GM12865 (cell line): Measurements from ENCODE around the gene YARS1.

Source experiments
- DNase-seq: peaks from one replicate; pipeline ENCODE4 v3.0.0; 2010; ENCODE audit warnings: low read depth
- H3K4me3 ChIP-seq: 2 replicates; pipeline ENCODE4 v1.5.1; 2011; ENCODE audit warnings: mild to moderate bottlenecking, low read depth, low read length, control low read depth
- TF ChIP-seq, protein P1 (sequence below): IDR thresholded peaks from 2 replicates; pipeline ENCODE4 v1.5.1; 2011; ENCODE audit warnings: low read length, control low read depth, low read depth, inconsistent platforms; ENCODE audit not compliant: insufficient read depth; ENCODE audit errors: missing control alignments

YARS1 gene

DNA sequence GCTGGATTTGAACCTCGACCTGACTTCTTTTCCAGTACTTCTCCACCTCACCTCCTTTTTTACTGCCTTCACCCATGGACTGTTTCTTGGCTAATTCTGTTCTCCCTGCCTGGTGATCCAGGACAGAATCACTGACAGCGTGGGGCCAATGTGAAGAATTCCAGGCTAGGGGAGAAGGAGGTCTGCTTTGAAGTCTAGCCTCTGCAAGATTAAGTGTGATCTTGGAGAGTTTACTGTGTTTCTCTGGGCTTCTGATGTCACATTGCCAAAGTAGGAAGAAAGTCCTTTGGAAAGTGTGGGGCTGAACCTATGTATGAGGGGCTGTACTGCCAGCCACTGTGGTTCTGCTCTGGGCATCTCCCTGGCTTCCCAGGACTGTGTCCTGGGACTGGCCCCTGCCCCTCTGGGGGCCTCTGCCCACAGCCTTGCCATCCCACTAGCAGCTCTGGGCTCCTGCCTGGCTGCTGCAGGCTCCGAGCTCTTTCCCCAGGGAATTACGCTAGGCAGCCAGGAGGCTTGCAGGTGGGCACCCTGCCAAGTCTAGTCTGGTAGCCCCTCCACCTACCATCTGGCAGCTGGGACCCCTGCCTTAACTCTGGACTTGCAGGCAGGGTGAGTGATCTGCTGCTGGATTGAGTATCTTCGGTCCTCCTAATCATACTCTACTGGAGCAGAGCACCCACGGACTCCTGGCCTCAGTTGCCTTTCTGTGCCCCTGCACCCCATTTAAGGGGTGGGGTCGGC, 52.2 kb downstream of the YARS1 start:
- TF ChIP-seq, protein P1, sequence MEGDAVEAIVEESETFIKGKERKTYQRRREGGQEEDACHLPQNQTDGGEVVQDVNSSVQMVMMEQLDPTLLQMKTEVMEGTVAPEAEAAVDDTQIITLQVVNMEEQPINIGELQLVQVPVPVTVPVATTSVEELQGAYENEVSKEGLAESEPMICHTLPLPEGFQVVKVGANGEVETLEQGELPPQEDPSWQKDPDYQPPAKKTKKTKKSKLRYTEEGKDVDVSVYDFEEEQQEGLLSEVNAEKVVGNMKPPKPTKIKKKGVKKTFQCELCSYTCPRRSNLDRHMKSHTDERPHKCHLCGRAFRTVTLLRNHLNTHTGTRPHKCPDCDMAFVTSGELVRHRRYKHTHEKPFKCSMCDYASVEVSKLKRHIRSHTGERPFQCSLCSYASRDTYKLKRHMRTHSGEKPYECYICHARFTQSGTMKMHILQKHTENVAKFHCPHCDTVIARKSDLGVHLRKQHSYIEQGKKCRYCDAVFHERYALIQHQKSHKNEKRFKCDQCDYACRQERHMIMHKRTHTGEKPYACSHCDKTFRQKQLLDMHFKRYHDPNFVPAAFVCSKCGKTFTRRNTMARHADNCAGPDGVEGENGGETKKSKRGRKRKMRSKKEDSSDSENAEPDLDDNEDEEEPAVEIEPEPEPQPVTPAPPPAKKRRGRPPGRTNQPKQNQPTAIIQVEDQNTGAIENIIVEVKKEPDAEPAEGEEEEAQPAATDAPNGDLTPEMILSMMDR, result no peak
- no peak overlapping the region for H3K4me3 ChIP-seq
- no peak for DNase-seq

DNA sequence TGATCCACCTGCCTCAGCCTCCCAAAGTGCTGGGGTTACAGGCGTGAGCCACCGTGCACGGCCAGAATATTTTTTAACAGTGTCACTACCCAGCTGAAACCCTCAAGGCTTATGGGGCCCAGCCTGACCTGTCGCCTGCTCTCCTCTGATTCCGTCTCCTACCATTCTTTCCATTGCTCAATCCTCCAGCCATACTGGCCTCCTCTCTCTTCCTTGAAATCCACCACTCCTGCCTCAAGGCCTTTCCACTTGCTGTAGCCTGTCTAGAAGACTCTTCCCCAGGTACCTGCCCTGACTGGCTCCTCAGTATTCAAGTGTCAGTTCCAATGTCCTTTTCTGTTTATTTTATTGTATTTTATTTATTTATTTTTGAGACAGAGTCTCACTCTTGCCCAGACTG, 53.9 kb downstream of the YARS1 start:
- DNase-seq, result no peak

DNA sequence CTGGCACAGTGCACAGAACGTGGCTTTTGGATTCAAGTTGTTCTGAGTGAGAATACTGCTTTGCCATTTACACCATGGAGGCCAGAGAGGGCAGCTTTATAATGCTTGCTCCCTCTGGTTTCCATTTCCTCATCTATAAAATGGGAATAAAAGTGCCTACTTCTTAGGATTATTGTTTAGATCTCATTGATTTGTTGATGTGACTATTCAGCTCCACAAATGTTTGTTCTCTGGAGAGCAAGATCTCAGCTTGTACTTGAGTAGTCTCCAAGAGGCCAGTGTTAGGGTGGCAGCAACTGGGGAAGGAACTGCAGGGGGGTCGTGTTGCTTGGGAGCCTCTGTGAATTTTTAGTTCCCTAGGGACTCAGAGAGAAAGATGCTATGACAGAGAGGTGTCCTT, 55.2 kb downstream of the YARS1 start:
- no peak for DNase-seq
- H3K4me3 ChIP-seq, result no peak overlapping the region
- TF ChIP-seq, protein P1, result no peak

More for the DNA sequence above, 53.9 kb downstream of the YARS1 start:
- TF ChIP-seq, protein P1, result no peak
- H3K4me3 ChIP-seq, result no peak overlapping the region

DNA sequence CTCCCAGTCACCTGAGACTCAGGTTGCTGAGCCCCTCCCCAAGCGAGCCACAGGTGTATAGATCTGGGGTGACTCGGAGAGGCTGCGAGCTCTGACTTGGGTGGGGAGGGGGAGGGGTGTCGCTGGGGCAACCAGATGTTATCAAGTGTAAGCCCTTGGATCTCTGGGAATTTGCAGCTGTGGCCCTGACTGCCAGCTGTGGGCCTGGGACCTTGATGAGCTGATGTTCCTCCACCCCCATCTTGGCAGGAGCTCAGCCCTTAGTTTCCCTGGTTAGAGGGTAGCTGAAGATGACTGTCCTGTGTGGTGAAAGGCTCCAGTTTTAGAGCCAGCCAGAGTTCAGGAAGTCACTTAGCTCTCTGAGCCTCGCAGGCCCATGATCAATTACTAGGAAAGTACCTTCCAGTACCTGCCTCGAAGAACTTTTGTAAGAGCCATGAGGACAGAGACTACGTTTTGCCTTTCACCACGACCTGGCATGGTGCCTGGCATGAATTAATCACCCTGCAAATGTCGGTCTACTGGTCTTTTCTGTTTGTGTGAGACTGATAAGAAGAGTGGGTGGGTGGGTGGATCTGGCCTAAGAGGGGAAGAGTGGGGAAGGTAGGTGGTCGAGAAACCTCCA, 55.8 kb downstream of the YARS1 start:
- H3K4me3 ChIP-seq, result no peak overlapping the region
- TF ChIP-seq, protein P1, result no peak
- peak; percentile 55 for DNase-seq

DNA sequence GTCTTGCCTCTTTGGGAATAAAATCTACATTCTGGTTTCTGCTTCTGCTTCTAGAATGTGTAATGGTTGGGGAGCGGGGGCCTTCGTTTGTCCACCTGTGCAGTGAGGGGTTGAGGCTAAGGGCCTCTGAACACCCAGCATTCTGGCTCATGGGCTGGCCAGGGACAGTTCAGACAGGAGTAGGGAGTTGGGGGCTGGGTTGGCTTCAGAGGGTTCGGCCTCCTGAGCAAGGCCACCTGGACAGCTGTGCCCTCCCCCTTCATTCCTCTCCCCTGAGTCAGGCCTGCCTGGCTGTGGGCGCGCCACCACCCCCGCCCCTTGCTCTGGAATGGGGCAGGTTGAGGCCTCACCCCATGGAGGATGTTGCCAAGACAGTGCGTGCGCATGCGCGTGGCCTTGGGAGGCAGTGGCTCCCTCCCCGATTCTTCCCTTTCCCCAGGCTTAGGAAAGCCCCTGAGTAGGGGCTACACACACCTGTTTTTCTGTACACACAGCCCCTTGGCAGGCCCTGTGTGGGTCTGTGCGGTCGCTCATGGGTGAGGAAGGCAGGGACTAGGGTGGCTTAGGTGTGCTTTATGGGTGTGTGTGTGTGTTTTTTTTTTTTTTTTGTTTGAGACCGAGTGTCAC, 57.0 kb downstream of the YARS1 start:
- no peak for DNase-seq
- TF ChIP-seq, protein P1, result no peak
- no peak overlapping the region for H3K4me3 ChIP-seq

DNA sequence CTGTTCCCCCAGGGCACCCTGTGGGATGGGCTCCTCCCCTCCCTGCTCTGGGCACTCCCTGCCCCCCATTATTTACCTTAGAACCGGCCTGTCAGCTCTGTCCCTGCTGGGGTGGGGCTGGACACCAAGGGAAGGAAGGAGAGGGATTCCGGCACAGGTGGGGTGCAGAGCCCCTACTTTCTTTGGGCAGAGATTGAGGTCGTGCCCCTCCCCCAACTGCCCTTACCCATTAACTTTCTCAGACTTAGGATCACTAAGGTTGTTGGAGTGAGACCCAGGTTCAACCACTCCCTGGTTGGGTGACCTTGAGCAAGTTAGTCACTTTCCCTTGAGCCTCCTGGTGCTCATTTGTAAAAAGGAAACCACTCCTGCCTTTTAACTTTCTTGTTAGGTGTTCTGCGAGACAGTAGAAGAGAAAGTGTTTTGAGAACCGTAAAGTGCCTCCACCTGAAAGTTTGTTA, 57.6 kb downstream of the YARS1 start:
- no peak for DNase-seq
- H3K4me3 ChIP-seq, result no peak overlapping the region
- TF ChIP-seq, protein P1, result no peak
